Adrenal gland (tissue), 5 donors: ENCODE data around the gene OR9Q1.
"Not testable (repeated sequence)": the region's sequence is repeated elsewhere in the genome, so short reads cannot be mapped to it uniquely, and the experiment has no call there.

Experiments used
- CTCF ChIP-seq, 6 experiments: fragments of 450-650 bp in 4 of 6; fragments of 200-600 bp in 2 of 6; sonication (generic) in 1 of 6; IDR thresholded peaks; 1 replicate in 5 of 6; 2 replicates in 1 of 6; pipeline versions ENCODE4 v1.5.1 to v1.8.0; 2016 to 2021; ENCODE audit warnings: antibody characterized with exemption in 6 of 6, mild to moderate bottlenecking in 2 of 6, moderate library complexity in 1 of 6
- POLR2A ChIP-seq, 2 donors: fragments of 450-650 bp; IDR thresholded peaks; one replicate each; pipeline ENCODE4 v1.6.1; 2017; ENCODE audit warnings: antibody characterized with exemption in 2 of 2, mild to moderate bottlenecking in 2 of 2, moderate library complexity in 1 of 2
- donor health status: DM: no; HTN: no; CAD: no.

GRCh38 chr11:58212420-58212819, 188.7 kb downstream of the OR9Q1 start, which contains the start of gene OR1S1:
- TF ChIP-seq CTCF, POLR2A (IDR thresholded peaks at IDR 0.05): not testable (repeated sequence)
